ENCODE data around the gene TIAM1. TPM values are rescaled to one million over a fixed set of nuclear protein-coding genes. Genes with fewer than 3 reads are reported as not detected.

TIAM1 gene
- total and polyA plus RNA-seq, 2 of the 8 experiments (the other 6 are each of a cell fraction or from before 2014, with no cell fraction given) = 10.1 to 30.7 TPM

DNA sequence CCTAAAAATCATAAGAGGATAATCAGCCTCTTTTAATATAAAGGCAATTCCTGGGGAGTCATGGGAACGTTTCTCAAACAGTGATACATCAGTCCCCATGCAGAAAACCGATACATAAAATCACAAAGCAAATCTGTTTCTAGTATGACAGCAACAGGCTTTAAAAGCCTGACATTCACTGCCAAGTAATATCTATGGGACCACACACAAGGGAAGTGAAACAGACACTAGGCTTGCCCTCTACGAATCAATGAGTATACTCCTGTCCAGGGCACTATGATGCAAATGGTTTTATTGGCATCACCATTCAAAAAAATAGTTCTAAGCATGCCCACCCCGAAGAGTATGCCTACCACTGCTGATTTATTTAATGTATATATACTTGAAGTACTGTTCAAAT is 54.4 kb downstream of the TIAM1 start (continued):
- TF ChIP-seq TAF7 (optimal IDR thresholded peaks at IDR 0.05; ENCODE audit: borderline replicate concordance, low read depth, low read length) = no peak
- no peak for TF ChIP-seq TCF12 (IDR thresholded peaks at IDR 0.05; ENCODE audit: low read depth, low read length)
- no peak for TF ChIP-seq ASH2L (IDR thresholded peaks at IDR 0.05; ENCODE audit: low read length)
- TF ChIP-seq JUND (IDR thresholded peaks at IDR 0.05; ENCODE audit: low read length) = no peak
- no peak for TF ChIP-seq RXRA (IDR thresholded peaks at IDR 0.05; ENCODE audit: insufficient read depth, low read depth, low read length)
- no peak for TF ChIP-seq EP300 (IDR thresholded peaks at IDR 0.05; ENCODE audit: borderline replicate concordance in 1 of 2, low read depth in 2 of 2, low read length in 2 of 2)
